Epithelial cell of prostate (primary cell): ENCODE measurements around the gene SRMS.

Experiments
- DNase-seq: peaks from one replicate; pipeline ENCODE4 v3.0.0-alpha.2; 2011; ENCODE audit warnings: low read depth, low spot score
- H3K27ac ChIP-seq: fragments of 450-650 bp; 2 replicates; pipeline ENCODE4 v1.5.1; 2017; ENCODE audit warnings: mild to moderate bottlenecking

The SRMS gene

DNA sequence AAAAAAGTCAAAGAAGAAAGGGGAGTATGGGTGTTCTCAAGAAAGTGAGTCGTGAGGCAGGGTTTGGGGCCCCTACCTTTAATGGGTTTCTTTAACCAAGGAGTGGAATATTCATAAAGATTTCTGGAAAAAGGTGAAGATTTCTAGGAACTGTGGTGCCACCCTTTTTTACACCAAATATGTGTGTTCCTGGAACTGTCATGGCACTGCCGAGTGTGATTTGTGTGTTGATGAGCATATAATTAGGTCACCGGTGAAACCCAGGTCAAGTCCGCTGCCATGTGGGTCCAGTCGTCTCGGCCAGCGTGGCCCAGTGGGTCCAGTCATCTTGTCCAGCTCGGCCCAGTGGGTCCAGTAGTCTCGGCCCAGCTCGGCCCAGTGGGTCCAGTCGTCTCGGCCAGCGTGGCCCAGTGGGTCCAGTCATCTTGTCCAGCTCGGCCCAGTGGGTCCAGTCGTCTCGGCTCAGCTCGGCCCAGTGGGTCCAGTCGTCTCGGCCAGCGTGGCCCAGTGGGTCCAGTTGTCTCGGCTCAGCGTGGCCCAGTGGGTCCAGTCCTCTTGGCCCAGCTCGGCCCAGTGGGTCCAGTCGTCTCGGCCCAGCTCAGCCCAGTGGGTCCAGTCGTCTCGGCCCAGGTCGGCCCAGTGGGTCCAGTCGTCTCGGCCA is 40.3 kb downstream of the SRMS start:
- no peak for DNase-seq
- H3K27ac ChIP-seq, result no peak overlapping the region

DNA sequence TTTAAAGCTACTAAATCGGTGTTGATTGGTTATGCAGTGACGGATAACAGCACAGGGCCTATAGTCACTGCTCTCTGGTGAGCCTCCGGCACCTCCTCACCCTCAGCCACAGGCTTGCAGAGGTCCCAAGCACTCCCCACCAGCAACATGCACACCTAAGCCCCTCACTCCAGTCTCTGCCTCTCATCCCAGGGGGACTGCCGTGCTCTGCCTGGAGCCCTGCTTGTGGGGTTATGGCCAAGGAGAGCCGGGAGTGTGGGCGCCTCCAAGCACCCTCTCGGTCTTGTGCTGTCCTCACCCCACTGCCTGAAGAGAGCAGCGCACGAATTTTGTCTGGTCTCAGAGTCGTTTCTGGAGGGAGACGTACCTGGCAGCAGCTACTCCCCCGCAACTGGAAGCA is 41.8 kb downstream of the SRMS start:
- no peak for DNase-seq

DNA sequence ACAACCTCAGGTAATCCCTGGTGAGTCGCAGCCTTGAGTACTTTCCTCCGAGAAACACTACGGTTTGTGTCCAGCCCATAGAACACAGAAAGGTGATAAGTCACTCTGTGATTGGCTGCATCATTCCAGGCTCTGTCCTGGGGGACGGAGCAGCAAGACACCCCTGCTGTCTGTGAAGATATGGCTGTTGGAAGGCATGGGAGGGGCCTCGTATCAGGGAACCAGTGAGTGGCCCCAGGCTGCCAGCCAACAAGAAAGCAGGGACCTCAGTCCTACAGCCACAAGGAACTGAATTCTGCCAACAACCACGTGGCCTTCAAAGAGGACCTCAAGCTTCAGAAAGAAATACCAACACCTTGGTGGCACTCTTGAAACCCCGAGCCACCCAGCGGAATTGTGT is 42.3 kb downstream of the SRMS start:
- no peak overlapping the region for H3K27ac ChIP-seq
- no peak for DNase-seq

More for the DNA sequence above, 41.8 kb downstream of the SRMS start:
- H3K27ac ChIP-seq, result no peak overlapping the region

DNA sequence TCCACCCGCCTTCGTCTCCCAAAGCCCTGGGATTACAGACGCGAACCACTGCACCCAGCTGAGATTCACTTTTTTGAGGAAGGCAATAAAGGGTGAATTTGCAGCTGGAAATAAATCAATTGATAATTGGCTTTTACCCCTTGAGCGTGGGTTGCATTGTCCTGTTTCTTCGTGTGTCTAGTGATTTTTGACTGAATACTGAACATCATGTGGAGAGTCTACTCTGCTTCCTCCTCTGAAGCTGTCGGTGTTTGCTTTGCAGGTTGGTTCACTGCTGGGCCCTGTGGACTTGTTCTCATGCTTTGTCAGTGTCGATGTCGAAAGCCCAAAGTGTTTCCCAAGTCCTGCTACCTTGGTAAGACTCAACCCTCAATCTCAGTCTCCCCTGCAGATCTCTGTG is 42.9 kb downstream of the SRMS start:
- no peak for DNase-seq
- no peak overlapping the region for H3K27ac ChIP-seq

DNA sequence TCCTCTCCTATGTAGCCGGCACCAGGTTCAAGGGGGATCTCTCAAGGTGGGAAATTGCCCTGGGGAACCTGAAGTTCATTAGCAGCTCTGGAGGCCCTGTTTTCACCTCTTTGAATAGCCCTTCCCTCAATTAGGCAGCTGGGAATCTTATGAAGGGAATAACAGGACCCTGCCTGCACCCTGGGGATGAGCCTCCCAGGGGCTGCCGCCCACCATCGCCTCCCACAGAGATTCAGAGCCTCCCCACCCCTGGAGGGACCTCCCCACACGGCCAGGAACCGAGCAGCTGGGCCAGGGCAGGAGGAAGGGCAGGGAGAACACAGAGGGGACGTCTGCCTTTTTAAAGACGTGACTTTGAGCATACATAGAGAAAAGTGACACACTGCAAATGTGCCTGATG is 44.0 kb downstream of the SRMS start:
- no peak for DNase-seq

DNA sequence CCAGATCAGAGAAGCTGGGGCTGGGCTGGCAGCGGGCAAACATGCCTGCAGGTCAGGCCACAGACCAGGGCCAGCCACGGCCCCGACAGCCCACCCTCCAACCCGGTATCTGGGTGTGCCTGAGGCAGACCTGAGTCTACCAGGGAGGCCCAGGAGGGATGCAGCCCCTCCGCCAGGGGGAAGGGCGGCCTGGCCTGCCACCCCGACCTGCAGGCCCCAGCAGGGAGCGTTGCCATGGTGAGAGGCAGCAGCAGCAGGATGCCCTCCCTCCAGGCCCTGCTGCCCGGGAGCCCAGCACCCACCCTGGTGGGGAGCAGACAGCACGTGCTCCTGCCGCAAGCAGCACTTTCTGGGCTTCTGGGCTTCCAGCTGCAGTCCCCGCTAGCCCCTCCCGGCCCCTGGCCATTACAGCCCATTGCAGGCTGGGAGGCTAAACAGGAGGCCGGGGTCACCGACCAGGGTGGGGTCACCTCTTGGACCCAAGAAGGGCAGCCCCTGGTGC is 44.8 kb downstream of the SRMS start:
- no peak overlapping the region for H3K27ac ChIP-seq
- DNase-seq, result no peak

More for the DNA sequence above, 44.0 kb downstream of the SRMS start:
- H3K27ac ChIP-seq, result no peak overlapping the region

DNA sequence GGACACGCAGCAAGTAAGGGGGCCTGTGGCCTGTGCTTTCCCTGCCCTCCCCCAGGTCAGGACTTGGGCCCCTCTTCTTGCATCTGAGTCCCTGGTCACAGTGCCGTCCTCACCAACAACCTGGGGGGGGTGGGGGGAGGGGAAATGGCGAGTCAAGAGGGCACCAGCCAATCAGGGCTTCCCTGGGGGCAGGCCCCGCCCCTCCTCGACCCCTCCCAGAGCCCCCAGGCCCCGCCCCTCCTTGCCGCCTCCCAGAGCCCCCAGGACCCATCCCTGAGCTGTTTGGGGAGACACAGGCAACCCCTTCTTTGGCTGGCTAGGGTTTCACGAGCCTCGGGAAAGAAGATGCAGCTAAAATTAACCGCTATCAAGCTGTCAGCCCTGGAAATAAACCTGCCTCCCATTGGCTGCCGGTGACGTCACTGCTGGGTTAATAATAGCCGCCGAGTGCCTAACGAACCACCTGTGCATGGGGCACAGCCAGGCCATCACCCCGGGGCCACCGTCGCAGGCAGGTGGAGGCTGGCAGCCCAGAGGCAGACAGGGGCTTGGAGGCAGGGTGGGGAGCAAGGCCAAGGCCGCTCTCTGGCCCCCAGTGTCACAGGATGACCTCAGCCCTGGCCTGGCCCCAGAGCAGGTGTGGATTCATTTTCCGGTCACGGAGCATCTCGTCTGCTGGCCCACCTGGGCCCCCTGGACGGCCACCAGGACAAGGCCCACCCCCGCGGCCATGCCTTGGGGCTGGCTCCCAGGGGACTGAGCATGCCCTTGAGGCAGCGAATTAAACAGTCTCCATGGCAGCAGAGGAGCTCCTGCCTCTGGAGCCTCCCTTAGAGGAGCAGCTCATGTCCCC is 45.5 kb downstream of the SRMS start:
- no peak for DNase-seq
- no peak overlapping the region for H3K27ac ChIP-seq

DNA sequence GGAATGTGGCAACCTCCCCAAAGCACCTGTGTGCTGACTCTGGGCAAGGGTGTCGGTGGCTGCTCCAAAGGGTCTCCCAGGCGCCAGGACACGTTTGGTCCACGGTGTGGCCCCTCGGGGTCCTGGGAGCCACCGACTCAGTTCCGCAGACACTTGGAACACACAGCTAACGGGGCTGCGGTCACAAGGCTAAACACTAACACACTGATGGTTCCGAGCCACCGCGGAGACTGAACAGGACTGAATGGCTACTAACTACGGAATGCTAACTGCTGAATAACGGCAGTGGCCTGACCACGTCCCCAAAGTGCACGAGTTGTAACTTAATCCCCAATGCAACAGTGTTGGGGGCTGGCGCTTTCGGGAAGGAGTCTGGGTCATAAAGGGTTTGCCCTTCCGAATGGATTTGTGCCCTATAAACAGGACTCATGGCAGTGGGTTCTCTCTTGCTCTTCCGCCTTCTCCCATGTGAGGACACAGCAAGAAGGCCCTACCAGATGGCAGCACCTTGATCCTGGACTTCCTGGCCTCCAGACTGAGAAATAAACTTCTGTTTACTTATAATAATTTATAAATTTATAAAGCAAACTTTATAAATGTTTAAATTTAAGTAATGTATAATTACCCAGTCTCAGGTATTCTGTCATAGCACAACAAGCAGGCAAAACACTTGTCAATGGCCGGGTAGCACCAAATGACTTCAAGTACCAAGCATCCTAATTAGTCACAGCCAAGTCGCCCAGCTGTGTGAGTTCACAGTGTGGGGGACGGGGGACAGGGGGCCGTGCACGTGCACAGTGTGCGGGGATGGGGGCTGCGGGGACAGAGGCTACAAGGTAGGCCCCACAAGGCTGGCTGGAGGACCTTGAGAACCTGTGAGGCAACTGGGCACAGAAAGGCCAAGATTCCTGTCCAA is 46.4 kb downstream of the SRMS start:
- no peak for DNase-seq
- H3K27ac ChIP-seq, result no peak overlapping the region

DNA sequence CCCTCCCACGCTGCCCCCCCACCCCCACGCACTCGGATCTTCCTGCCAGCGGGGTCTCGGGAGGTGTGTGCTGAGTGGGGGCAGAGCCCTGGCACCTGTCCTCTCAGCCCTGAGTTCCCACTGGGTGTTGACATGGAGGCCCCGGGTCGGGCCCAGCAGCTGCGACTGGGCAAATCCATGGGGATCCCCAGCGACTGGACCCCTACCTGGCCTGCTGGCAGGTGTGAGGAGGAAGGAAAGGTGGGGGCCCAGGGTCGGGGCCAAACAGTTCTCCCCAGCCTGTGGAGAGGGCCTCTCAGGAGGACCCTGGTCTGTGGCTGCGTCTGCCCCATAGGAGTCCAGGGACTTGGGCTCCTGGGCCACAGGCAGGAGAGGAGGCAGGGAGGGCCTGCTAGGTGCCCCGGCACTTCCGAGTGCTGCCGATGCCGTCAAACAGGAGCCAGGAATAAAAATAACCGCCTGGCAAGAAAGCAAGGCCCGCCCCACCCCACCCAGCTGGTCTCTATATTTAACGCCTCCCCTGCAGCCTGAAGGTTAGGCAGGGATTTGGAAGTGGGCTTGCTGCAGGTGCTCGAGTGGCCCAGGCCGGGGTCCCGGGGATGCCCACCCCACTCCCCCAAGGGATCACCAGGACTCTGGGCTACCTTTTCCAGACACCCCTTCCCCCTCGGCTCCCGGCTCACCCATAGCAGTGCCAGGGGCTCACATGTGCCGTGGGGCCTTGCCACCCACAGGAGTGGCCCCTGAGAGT is 47.2 kb downstream of the SRMS start:
- DNase-seq, result no peak
- H3K27ac ChIP-seq, result no peak overlapping the region

DNA sequence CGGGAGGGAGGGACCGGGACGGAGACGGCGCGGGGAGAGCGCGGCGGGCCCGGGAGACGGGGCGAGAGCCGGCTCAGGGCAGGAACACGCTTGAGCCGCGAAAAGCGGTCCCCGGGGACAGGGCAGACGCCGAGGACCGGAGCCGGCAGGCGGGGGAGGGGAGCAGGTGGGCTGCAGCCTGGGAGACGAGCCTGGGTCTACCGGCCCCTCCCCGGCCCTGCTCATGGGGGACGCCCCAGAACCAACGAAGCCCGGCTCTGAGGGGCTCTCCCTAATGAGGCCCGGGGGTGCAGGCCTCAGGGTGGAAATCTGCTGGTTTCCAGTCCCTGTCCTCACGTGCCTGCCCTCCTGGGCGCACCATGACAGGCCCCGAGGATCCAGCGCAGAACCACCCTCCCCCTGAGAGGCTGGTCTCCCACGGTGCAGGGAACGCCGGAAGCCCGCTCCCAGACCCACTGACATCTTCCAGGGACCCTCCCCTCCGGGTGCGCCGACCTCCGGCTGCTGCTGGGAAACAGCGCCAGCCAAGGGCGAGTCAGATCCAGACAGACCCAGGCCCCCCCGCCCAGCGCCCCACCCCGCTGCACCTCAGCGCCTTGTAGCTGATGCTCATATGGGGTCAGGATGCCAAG is 48.1 kb downstream of the SRMS start:
- no peak overlapping the region for H3K27ac ChIP-seq
- no peak for DNase-seq

DNA sequence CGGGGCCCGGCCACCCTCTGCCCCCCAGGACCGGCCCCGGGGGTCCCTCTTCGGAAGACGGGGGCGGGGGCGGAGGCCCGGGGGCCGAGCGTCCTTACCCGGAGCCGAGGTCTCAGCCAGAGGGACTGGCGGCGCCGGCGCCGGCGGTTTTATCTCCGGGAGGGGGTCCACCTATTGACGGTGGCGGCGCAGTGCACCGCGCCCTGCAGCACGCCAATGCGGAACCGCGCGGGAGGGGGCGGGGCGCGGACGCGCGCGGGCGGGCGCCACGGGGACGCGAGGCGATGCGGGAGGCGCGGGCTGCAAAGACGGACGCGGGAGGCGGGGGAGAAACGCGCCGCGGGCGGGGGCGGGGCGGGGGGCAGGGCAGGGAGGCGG is 48.6 kb downstream of the SRMS start, which contains the start of gene EEF1A2:
TSS of gene EEF1A2 (minus strand) at position 124 of the 378 bp plus-strand sequence. CDS start 1,320 bp downstream, outside the sequence.
- H3K27ac ChIP-seq, result no peak within 1 kb of the TSS
- no peak for DNase-seq

DNA sequence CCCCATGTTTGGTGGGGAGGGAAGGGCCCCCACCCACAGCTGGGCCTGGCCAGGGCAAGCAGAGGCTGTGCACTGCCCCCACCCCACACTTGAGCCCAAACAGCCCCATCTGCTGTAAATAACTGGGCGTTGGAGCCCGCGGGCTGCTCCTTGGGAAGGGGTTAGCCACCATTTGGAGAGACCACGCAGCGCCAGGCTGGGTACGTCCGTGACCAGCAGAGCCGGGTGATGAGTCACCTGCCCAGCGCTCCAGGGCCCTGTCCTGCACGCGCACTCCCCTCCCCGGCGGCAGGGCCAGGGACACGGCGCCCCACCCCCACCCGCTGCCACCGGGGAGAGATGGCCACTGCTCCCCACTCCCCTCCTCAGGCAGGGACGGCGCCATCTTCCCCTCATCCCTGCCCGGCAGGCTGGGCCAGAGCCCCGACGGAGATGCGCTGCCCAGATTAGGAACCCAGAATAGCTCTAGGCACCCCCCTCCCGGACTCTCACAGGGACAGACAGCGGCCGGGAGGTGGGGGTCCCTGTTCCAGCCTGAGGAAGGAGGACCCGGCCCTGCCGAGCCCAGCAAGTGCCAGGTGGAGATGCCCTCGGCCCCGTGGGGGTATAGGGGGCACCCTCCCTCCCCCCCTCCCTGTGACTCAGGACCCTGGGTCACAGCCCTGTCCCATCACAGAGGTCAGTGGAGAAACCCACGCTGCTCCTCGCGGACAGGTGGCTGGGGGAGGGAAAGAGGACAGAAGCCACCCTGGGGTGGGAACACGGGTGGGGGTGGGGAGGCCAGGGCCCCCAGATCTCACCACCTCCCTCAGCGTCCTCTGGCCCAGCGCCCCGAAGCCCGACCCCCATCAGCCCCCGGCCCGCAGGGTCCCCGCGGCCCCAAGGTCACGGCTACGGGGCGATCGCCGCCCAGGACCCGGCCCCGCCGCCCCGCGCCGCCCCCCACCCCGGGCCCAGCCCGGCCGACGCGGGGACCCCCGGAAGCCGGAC is 49.3 kb downstream of the SRMS start:
- no peak for DNase-seq
- no peak overlapping the region for H3K27ac ChIP-seq

DNA sequence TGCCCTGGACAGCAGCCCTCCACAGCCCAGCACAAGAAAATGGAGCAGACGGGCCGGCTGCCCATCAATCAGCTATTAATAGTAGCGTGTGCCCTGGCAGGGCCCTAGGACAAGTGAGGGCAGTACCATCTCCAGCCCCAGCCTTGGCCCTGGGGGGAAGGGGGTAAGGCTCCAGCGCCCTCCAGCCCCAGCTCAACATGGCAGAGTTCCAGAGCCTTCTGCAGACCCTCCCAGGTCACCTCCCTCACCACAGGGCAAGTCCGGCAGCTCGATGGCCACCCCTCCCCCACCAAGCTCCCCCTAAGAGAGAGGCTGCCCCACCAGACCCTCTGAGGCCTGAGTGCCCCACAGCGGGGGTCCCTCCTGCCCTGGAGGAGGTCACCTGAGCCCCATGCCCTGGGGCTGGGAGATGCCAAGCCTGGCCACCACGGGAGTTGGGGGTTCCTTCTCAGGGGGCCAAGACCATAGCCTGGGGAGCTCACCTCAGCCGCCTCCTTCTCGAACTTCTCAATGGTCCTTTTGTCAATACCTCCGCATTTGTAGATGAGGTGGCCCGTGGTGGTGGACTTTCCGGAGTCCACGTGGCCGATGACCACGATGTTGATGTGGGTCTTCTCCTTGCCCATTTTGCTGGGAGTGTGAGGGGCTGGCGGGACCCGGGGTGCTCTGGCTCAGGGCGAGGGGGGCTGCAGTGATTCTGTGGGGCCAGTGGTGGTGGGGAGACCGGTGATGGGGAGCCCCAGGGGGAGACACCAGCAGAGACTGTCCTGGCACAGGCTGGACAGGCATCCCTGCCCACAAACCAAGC is 50.2 kb downstream of the SRMS start:
- DNase-seq, result no peak
- H3K27ac ChIP-seq, result no peak overlapping the region

DNA sequence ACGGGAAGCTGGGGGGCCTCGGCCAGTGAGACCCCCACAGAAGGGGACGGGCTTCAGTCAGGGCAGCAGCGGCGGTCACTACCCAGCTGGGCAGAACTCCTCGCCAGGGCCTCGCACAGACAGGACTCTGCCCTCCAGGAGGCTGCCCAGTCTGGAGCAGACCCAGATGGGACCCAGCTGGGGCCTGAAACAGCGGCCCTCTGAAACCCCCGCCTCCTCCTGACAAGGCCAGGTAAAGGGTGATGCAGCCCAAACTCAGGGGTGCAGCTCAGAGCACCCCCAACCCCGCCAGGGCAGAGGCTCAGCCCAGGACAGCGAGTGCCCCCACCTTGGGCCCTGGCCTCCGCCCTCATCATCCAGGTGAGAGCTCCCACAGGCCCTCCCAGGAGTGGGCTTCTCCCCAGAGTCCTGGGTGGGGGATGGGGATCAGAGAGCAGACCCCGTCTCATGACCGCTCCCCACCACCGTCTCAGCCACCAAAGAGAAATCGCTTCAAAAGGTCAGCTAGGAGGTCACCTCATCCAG is 50.9 kb downstream of the SRMS start:
- DNase-seq, result no peak
- H3K27ac ChIP-seq, result no peak overlapping the region

DNA sequence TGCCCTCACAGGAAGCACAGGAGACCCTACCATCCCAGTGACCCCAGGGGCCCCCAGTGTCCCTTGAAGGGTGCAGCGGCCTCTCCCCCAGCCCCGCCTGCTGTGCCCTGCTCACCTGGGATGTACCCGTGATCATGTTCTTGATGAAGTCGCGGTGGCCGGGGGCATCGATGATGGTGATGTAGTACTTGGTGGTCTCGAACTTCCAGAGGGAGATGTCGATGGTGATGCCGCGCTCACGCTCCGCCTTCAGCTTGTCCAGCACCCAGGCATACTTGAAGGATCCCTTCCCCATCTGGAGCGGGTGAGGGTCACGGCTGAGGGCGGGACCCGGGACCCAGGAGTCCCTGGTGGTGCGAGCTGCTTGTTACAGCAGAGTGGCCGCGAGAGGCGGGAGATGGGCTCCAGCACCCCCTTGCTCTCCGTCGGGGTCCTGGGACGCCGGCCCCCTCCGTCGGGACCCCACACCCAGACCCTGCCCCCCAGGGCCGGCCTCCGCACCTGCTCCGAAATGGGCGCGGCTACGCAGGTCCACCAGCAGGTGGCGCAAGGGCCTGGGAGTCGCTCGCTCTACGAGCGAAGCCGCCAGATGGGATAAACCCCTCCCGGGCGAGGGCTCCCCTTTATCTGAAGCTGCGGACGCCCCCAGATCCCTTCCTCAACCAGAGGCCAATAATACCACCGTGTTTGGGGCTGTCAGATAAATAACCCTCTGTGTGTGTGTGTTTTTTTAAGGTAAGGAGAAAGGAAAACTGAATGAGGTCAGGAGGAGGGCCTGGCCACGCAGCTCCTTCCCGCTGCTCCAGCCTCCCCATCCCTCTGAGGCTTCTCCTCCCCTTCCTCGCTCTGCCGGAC is 51.6 kb downstream of the SRMS start:
- DNase-seq, result no peak
- H3K27ac ChIP-seq, result no peak overlapping the region

DNA sequence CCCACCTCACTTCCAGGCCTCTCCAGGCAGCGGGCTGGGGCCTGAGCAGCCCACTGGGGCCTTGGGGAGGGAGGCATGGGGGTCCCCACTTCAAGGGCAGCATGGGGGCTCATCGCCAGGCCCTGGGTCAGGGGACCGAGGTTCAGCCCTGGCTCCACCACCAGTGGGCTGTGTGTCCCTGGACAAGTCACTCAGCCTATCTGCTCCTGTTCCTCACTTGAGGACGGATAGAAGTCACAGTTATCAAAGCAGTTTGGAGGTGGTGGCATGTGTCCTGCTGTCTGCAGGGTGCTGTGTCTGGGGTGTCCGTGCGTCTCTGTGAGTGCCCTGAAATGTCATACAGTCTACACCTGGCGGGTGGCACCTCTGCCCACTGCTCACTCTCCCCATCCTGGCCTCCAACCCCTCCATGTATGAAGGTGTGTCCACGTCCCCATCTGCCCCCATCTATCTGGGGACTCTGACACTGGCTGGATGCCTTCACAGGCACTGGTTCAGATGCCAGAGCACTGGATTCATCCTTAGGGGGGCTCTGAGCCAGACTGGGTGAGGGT is 52.3 kb downstream of the SRMS start:
- DNase-seq, result no peak
- no peak overlapping the region for H3K27ac ChIP-seq
